Activated CD4-positive, alpha-beta memory T cell treated with anti-CD3 and anti-CD28 coated beads, Interleukin-2, amount 10 ng/mL, durations not matched to agents 7 days and 5 days (primary cell): ENCODE measurements around the gene DNAL1. TPM values are rescaled to one million over a fixed set of nuclear protein-coding genes. Genes with fewer than 3 reads are reported as not detected.

Experiments
- CTCF ChIA-PET: fragments of 350-600 bp; sonication (Branson Sonifier 250); formaldehyde crosslinking; loops from one replicate; lab custom pipeline; 2021; ENCODE audit warnings: antibody characterized with exemption, inconsistent platforms; lab: Charles Lee
- POLR2A ChIA-PET: fragments of 350-600 bp; sonication (Branson Sonifier 250); formaldehyde crosslinking; loops from one replicate; lab custom pipeline; 2021; ENCODE audit warnings: antibody characterized with exemption; lab: Charles Lee
- DNase-seq: peaks from one replicate; pipeline ENCODE4 v3.0.0-alpha.2; 2020
- H3K27ac Mint-ChIP-seq: one replicate; pipeline ENCODE4 v1.8.0; 2021; ENCODE audit warnings: mild to moderate bottlenecking, mixed read lengths
- H3K27me3 Mint-ChIP-seq: one replicate; pipeline ENCODE4 v1.8.0; 2021; ENCODE audit warnings: mixed read lengths
- H3K36me3 Mint-ChIP-seq: one replicate; pipeline ENCODE4 v1.8.0; 2021; ENCODE audit warnings: low read depth, mixed read lengths
- H3K4me1 Mint-ChIP-seq: one replicate; pipeline ENCODE4 v1.8.0; 2021; ENCODE audit warnings: mixed read lengths
- H3K4me3 Mint-ChIP-seq: one replicate; pipeline ENCODE4 v1.8.0; 2021; ENCODE audit warnings: mild to moderate bottlenecking, mixed read lengths
- H3K9me3 Mint-ChIP-seq: one replicate; pipeline ENCODE4 v1.8.0; 2021; ENCODE audit warnings: mixed read lengths
- total RNA-seq, 2 experiments: library from RNA; stranded (reverse); gene quantifications; one replicate each; pipeline ENCODE4 v1.2.3, GENCODE V29; 2021

Gene DNAL1
- total RNA-seq, 2 experiments from 2014 or later = 6.8 to 7.2 TPM

- no peak overlapping the region for H3K27ac Mint-ChIP-seq
- no peak for DNase-seq
- POLR2A ChIA-PET = interaction anchor here (0.7 kb wide), 1 partner anchor 38 kb away, joined by 3 read pairs; no protein-coding TSS in a partner anchor
- H3K4me3 Mint-ChIP-seq = no peak overlapping the region
- peaks cover 72% of the 10 kb centered on the region for H3K36me3 Mint-ChIP-seq
- CTCF ChIA-PET = no interaction called here
- H3K27me3 Mint-ChIP-seq = no peaks in the 10 kb centered on the region
- H3K9me3 Mint-ChIP-seq = no peaks in the 10 kb centered on the region
- peaks cover 22% of the 10 kb centered on the region for H3K4me1 Mint-ChIP-seq
These were observed 76.5 kb downstream of the DNAL1 start for GRCh38 chr14:73721101-73721821.

DNA sequence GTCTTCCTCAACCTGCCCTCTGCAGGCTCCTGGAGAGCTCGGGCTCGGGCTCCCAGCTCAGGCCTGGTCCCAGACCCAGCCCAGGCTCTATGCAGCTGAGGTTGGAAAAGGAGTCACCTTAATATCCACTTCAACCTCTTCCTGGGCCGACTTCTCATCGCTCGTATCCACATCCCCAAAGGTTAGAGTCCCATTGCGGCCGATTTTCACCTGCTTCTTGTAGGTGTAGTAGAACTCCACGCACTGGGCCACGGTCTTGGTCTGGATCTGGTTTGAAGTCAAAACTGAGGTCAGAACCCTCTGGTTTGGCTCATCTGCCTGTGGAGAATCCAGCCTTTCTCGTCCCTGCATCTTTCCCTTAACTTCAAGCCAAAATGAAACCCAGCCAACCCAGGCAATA lies 77.8 kb downstream of the DNAL1 start:
- no peaks in the 10 kb centered on the region for H3K27me3 Mint-ChIP-seq
- no peak overlapping the region for H3K27ac Mint-ChIP-seq
- peaks cover 26% of the 10 kb centered on the region for H3K4me1 Mint-ChIP-seq
- H3K36me3 Mint-ChIP-seq = peaks cover 72% of the 10 kb centered on the region
- no peak overlapping the region for H3K4me3 Mint-ChIP-seq
- ChIA-PET CTCF (interaction anchor here (0.8 to 1.7 kb wide), 3 partner anchors 36 to 227 kb away, joined by 3 to 4 read pairs (median 4); partner anchors contain the start of genes COQ6 and FAM161B), POLR2A (interaction anchor here (1.0 to 2.6 kb wide), 4 partner anchors 9 to 107 kb away, joined by 3 to 20 read pairs (median 3); partner anchors contain the start of gene PNMA1)
- no peaks in the 10 kb centered on the region for H3K9me3 Mint-ChIP-seq
- no peak for DNase-seq

- ChIA-PET POLR2A (interaction anchor here (0.5 to 2.6 kb wide), 4 partner anchors 10 to 152 kb away, joined by 3 to 20 read pairs (median 4); partner anchors contain the start of gene PNMA1), CTCF (interaction anchor here (0.6 to 1.7 kb wide), 5 partner anchors 10 to 1458 kb away, joined by 3 to 4 read pairs (median 3); partner anchors contain the start of genes COQ6 and FAM161B)
- Mint-ChIP-seq H3K27me3 (no peaks in the 10 kb centered on the region), H3K4me1 (peaks cover 31% of the 10 kb centered on the region), H3K36me3 (peaks cover 73% of the 10 kb centered on the region), H3K9me3 (no peaks in the 10 kb centered on the region), H3K4me3 (no peak overlapping the region), H3K27ac (peak overlapping the region; percentile 75)
- no peak for DNase-seq
These were observed 78.6 kb downstream of the DNAL1 start for GRCh38 chr14:73723406-73723796.

DNA sequence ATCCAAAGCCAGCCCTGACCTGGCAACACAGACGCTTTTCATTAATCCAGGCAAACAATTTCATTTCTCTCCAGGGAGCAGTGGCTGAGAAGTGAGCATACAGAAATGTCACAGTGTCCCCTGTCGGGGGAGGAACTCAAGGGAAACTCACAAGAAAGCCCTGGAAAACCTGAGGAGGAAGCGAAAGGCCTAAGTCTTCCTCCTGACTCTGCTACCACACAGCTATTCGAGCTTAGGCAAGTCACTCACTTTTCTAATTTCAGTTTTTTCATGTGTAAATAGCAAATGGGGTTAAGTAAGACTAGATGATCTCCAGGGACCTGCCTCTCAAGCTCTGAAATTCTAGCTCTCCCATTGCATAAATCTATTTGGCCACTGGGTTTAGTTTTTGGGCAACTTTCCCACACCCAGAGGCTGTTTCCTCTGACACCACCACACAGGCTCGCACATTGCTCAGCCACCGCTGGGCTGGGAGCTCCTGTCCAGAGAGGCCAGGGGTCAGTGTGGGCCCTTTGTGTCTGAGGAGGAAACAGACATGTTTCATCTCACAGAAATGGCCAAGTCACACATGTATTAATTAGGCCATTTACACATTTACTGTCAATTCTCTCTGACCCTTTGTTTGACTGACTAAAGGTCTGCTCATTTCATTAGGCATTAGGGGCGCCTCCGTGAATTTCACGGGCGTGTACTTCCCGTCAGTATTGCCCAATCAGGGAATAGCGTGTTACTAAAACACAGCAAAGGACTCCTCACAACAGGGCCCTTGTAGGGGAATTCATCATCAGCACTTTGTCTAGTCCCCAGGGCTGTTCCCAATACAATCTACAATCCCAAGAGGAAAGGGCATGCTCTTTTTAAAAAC lies 79.2 kb downstream of the DNAL1 start:
- CTCF ChIA-PET = interaction anchor here (0.6 to 1.7 kb wide), 5 partner anchors 11 to 1458 kb away, joined by 3 to 4 read pairs (median 3); no protein-coding TSS in a partner anchor
- H3K27me3 Mint-ChIP-seq = no peaks in the 10 kb centered on the region
- DNase-seq = no peak
- peaks cover 78% of the 10 kb centered on the region for H3K36me3 Mint-ChIP-seq
- POLR2A ChIA-PET = interaction anchor here (0.5 to 2.6 kb wide), 5 partner anchors 11 to 153 kb away, joined by 3 to 20 read pairs (median 3); partner anchors contain the start of gene PNMA1
- H3K27ac Mint-ChIP-seq = peak overlapping the region; percentile 75
- no peak overlapping the region for H3K4me3 Mint-ChIP-seq
- no peaks in the 10 kb centered on the region for H3K9me3 Mint-ChIP-seq
- H3K4me1 Mint-ChIP-seq = peaks cover 37% of the 10 kb centered on the region

DNA sequence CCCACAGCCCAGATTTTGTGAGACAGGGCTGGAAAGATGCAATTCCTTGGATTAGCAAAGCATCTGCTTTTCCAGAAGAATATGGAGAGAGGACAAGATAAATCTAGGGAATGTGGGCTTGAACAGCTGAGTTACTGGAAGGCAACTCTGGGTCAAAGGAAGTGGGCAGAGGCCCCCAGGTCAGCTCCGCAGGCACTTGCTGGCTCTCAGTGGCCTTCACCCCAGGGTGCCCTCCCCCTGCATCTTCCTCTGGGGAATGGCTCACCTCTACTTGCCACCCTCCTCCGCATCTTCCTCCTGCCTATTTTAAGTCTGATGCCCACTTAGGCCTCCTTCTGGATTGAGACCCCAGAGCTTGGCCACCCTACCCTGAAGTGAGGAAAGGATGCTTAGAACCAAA lies 79.9 kb downstream of the DNAL1 start:
- Mint-ChIP-seq H3K4me3 (no peak overlapping the region), H3K27ac (peak overlapping the region; percentile 75), H3K4me1 (peaks cover 43% of the 10 kb centered on the region), H3K9me3 (no peaks in the 10 kb centered on the region), H3K36me3 (peaks cover 79% of the 10 kb centered on the region), H3K27me3 (no peaks in the 10 kb centered on the region)
- ChIA-PET CTCF (interaction anchor here (1.0 to 1.5 kb wide), 2 partner anchors 28 to 61 kb away, joined by 3 to 4 read pairs; no protein-coding TSS in a partner anchor), POLR2A (interaction anchor here (0.9 to 2.6 kb wide), 3 partner anchors 11 to 127 kb away, joined by 3 to 20 read pairs (median 3); partner anchors contain the start of genes PNMA1 and PTGR2)
- no peak for DNase-seq

DNA sequence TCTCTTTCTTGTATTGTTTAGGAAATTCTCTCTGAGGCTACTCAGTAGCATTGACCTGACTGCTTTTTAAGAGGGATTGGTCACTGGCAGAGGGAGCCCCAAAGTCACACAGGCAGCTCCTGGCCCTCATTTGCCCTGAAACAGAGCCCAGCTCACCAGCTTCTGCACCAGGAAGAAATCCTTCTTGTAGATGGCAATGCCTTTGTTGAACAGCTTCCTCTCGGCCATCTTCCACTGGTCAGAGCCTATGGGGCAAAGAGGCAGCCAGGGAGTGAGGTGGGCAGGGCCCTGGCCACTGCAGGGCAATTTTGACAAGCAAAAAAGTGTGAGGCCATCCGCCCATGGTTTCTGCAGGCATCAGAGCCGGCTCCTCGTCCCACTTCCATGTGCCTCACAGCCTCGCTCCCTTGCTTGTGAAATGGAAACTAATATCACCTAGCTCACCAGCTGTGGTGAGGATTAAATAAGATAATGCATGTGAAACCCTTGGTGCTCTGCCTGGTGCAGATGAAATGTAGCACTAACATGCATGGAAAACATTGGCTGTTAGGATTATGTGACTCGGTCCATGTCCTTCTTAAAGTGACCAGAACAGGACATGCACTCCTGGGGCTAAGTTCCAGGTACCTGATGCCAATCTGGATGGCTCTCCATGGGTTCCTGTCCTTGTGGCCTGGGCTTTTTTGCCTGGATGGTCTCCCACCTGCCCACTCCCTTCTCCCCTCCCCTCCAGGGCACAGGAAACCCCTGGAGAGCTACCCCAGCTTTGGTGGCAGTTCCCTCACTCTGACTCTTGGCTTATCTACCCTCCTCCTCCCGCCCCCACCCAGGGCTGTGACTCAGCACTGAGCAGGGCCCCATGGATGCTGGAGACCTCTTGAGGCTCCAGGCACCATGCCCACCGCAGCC lies 80.6 kb downstream of the DNAL1 start:
- Mint-ChIP-seq H3K4me1 (peaks cover 45% of the 10 kb centered on the region), H3K27me3 (no peaks in the 10 kb centered on the region), H3K36me3 (peaks cover 82% of the 10 kb centered on the region), H3K27ac (no peak overlapping the region), H3K4me3 (no peak overlapping the region), H3K9me3 (no peaks in the 10 kb centered on the region)
- no peak for DNase-seq
- ChIA-PET CTCF (interaction anchor here (1.0 to 1.5 kb wide), 2 partner anchors 27 to 61 kb away, joined by 3 to 4 read pairs; no protein-coding TSS in a partner anchor), POLR2A (interaction anchor here (1.5 to 2.6 kb wide), 3 partner anchors 12 to 126 kb away, joined by 3 to 20 read pairs (median 3); partner anchors contain the start of genes PNMA1 and PTGR2)

DNA sequence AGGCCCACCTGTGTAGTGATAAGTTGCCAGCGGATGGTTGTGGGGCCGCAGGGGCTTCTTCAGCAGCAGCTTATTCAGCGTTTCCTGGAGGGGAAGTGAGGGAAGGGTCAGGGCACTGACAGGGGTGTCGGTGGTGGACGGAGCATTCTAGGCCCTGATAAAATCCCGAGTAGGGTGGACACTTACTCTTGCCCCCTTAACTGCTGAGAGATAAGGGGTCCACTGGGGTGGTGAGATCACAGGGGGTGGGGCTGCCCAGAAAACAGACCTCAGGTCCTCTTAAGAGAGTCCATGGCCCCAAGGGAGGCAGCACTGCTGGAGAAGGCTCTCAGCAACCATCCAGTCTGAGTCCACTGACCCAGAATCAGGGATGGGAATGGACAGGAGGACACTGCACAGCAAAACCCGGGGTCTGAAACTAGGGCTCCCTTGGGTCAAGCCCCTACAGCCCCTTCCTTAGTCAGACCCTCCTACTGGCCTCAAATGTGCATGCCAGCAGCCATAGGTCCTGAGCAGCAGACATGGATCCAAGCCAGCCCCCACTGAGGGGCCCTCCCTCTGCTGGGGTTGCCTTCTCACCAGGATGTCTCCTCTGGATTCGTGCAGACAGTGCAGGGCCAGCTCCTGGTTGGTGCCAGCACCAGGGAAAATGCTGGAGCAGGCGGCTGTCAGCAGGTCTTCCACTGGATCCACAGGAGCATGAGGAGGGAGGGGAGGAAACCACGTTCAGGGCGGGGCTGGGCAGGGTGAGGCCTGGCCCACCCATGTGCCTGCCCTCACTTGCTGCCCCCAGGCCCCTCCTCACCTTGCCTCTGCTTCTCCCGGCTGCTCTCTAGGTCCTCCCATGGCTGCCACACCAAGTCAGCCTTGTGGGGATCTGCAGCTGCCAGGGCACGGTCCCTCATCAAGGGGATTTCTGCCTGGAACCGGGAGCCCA lies 81.5 kb downstream of the DNAL1 start:
- Mint-ChIP-seq H3K27me3 (no peaks in the 10 kb centered on the region), H3K4me1 (peaks cover 45% of the 10 kb centered on the region), H3K4me3 (no peak overlapping the region), H3K27ac (peak overlapping the region; percentile 62), H3K36me3 (peaks cover 77% of the 10 kb centered on the region), H3K9me3 (no peaks in the 10 kb centered on the region)
- DNase-seq = no peak
- CTCF ChIA-PET = interaction anchor here (1.0 to 6.4 kb wide), 4 partner anchors 26 to 100 kb away, joined by 3 to 130 read pairs (median 6); no protein-coding TSS in a partner anchor
- POLR2A ChIA-PET = interaction anchor here (1.5 to 3.5 kb wide), 3 partner anchors 13 to 125 kb away, joined by 3 to 14 read pairs (median 3); partner anchors contain the start of genes PNMA1 and PTGR2

- peak overlapping the region; percentile 62 for H3K27ac Mint-ChIP-seq
- ChIA-PET CTCF (interaction anchor here (0.7 to 6.6 kb wide), 7 partner anchors 16 to 99 kb away, joined by 4 to 130 read pairs (median 17); no protein-coding TSS in a partner anchor), POLR2A (interaction anchor here (1.1 to 3.5 kb wide), 3 partner anchors 14 to 30 kb away, joined by 3 to 14 read pairs (median 3); partner anchors contain the start of gene PNMA1)
- no peak overlapping the region for H3K4me3 Mint-ChIP-seq
- peaks cover 48% of the 10 kb centered on the region for H3K4me1 Mint-ChIP-seq
- no peaks in the 10 kb centered on the region for H3K9me3 Mint-ChIP-seq
- DNase-seq = no peak
- no peaks in the 10 kb centered on the region for H3K27me3 Mint-ChIP-seq
- H3K36me3 Mint-ChIP-seq = peaks cover 74% of the 10 kb centered on the region
These were observed 82.4 kb downstream of the DNAL1 start for GRCh38 chr14:73727166-73727565.

GRCh38 chr14:73728717-73729330 lies 84.0 kb downstream of the DNAL1 start:
- H3K4me1 Mint-ChIP-seq = peaks cover 43% of the 10 kb centered on the region
- peaks cover 63% of the 10 kb centered on the region for H3K36me3 Mint-ChIP-seq
- H3K9me3 Mint-ChIP-seq = no peaks in the 10 kb centered on the region
- CTCF ChIA-PET = interaction anchor here (0.6 to 6.6 kb wide), 34 partner anchors 11 to 549 kb away, joined by 3 to 130 read pairs (median 5); partner anchors contain the start of genes ACOT2, BBOF1, ENTPD5 and PTGR2
- H3K4me3 Mint-ChIP-seq = no peak overlapping the region
- H3K27me3 Mint-ChIP-seq = no peaks in the 10 kb centered on the region
- POLR2A ChIA-PET = interaction anchor here (0.8 to 3.5 kb wide), 13 partner anchors 15 to 160 kb away, joined by 3 to 14 read pairs (median 4); partner anchors contain the start of genes ACOT2 and PNMA1
- peak overlapping the region; percentile 62 for H3K27ac Mint-ChIP-seq
- peak; percentile 88 for DNase-seq
